ENCODE results near the gene CELF4. TPM values are rescaled to one million over a fixed set of nuclear protein-coding genes. Genes with fewer than 3 reads are reported as not detected.

The CELF4 gene
- polyA plus RNA-seq, 1 donor (not counting 4 experiments of a cell fraction or from before 2014, with no cell fraction given), result not detected

- Histone ChIP-seq H3K27ac (ENCODE audit: control insufficient read depth, insufficient read depth, low read length) (no peak overlapping the region), H3K4me2 (ENCODE audit: control insufficient read depth, extremely low read depth, insufficient read depth, low read depth, low read length) (no peak overlapping the region), H3K4me3 (ENCODE audit: control insufficient read depth in 2 of 3, extremely low read depth in 1 of 3, insufficient read depth in 2 of 3, low read depth in 1 of 3, low read length in 3 of 3) (no peak overlapping the region), H3K27me3 (ENCODE audit: control insufficient read depth, extremely low read depth, insufficient read depth, low read length) (peaks cover 34% of the 10 kb centered on the region), H3K9ac (ENCODE audit: control insufficient read depth, extremely low read depth, insufficient read depth, low read length) (no peak overlapping the region), H3K9me1 (ENCODE audit: control insufficient read depth, extremely low read depth, insufficient read depth, low read length) (no peaks in the 10 kb centered on the region), H3K36me3 (ENCODE audit: control insufficient read depth in 2 of 2, extremely low read depth in 1 of 2, insufficient read depth in 2 of 2, low read length in 2 of 2) (no peaks in the 10 kb centered on the region), H3K4me1 (ENCODE audit: control insufficient read depth, extremely low read depth, insufficient read depth, low read length) (no peaks in the 10 kb centered on the region), H3K79me2 (ENCODE audit: control insufficient read depth, insufficient read depth, low read length) (no peaks in the 10 kb centered on the region), H3K9me3 (ENCODE audit: control insufficient read depth, low read depth, low read length) (no peaks in the 10 kb centered on the region), H2AFZ (ENCODE audit: control insufficient read depth, low read length) (no peak overlapping the region), H4K20me1 (ENCODE audit: control insufficient read depth, extremely low read depth, insufficient read depth, low read length) (no peaks in the 10 kb centered on the region)
- TF ChIP-seq EZH2 (IDR thresholded peaks at IDR 0.05; ENCODE audit: low read length), result no peak
- TF ChIP-seq, protein P1, sequence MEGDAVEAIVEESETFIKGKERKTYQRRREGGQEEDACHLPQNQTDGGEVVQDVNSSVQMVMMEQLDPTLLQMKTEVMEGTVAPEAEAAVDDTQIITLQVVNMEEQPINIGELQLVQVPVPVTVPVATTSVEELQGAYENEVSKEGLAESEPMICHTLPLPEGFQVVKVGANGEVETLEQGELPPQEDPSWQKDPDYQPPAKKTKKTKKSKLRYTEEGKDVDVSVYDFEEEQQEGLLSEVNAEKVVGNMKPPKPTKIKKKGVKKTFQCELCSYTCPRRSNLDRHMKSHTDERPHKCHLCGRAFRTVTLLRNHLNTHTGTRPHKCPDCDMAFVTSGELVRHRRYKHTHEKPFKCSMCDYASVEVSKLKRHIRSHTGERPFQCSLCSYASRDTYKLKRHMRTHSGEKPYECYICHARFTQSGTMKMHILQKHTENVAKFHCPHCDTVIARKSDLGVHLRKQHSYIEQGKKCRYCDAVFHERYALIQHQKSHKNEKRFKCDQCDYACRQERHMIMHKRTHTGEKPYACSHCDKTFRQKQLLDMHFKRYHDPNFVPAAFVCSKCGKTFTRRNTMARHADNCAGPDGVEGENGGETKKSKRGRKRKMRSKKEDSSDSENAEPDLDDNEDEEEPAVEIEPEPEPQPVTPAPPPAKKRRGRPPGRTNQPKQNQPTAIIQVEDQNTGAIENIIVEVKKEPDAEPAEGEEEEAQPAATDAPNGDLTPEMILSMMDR (optimal IDR thresholded peaks at IDR 0.05 in 1 of 3, IDR thresholded peaks at IDR 0.05 in 1 of 3, conservative IDR thresholded peaks at IDR 0.05 in 1 of 3; ENCODE audit: extremely low read depth in 1 of 3, insufficient read depth in 2 of 3, low read length in 3 of 3), result no peak
- no peak for FAIRE-seq
- dilution Hi-C loops (cut with MboI; ENCODE audit: extremely low pct_ligation_motif_present, low sequenced_read_pairs), result no loop called here
- DNase-seq (ENCODE audit: low read depth, low spot score), result no peak
These were observed 313.3 kb downstream of the CELF4 start for GRCh38 chr18:37252342-37252741.

DNA sequence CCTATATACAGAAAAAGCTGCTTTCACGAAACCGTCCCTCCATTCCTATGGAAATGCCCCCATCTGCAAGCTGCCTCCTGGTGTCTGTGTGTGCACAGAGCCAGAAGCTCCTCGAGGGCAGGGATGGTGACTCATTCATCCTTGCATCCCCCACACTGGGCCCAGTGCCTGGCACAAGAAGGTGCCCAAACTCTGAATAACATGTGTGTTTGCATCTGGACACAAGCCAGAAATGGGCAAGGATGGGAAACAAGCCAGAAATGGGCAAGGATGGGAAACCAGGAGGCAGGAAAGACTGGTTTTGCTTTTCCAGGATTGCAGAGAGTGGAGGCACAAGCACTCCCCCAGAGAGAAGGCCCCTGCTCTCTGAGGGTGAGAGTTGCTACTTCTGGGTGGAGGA is 313.9 kb downstream of the CELF4 start:
- dilution Hi-C loops (cut with MboI; ENCODE audit: extremely low pct_ligation_motif_present, low sequenced_read_pairs), result no loop called here
- H3K9me1 ChIP-seq (ENCODE audit: control insufficient read depth, extremely low read depth, insufficient read depth, low read length), result no peaks in the 10 kb centered on the region
- H3K79me2 ChIP-seq (ENCODE audit: control insufficient read depth, insufficient read depth, low read length), result no peaks in the 10 kb centered on the region
- H3K4me1 ChIP-seq (ENCODE audit: control insufficient read depth, extremely low read depth, insufficient read depth, low read length), result no peaks in the 10 kb centered on the region
- no peak overlapping the region for H3K4me3 ChIP-seq (ENCODE audit: control insufficient read depth in 2 of 3, extremely low read depth in 1 of 3, insufficient read depth in 2 of 3, low read depth in 1 of 3, low read length in 3 of 3)
- H3K27me3 ChIP-seq (ENCODE audit: control insufficient read depth, extremely low read depth, insufficient read depth, low read length), result peaks cover 30% of the 10 kb centered on the region
- H3K27ac ChIP-seq (ENCODE audit: control insufficient read depth, insufficient read depth, low read length), result no peak overlapping the region
- FAIRE-seq (no peak), DNase-seq (ENCODE audit: low read depth, low spot score) (peak; percentile 23)
- no peaks in the 10 kb centered on the region for H3K36me3 ChIP-seq (ENCODE audit: control insufficient read depth in 2 of 2, extremely low read depth in 1 of 2, insufficient read depth in 2 of 2, low read length in 2 of 2)
- H2AFZ ChIP-seq (ENCODE audit: control insufficient read depth, low read length), result no peak overlapping the region
- H3K9me3 ChIP-seq (ENCODE audit: control insufficient read depth, low read depth, low read length), result no peaks in the 10 kb centered on the region
- H4K20me1 ChIP-seq (ENCODE audit: control insufficient read depth, extremely low read depth, insufficient read depth, low read length), result no peaks in the 10 kb centered on the region
- H3K9ac ChIP-seq (ENCODE audit: control insufficient read depth, extremely low read depth, insufficient read depth, low read length), result no peak overlapping the region
- no peak overlapping the region for H3K4me2 ChIP-seq (ENCODE audit: control insufficient read depth, extremely low read depth, insufficient read depth, low read depth, low read length)
- TF ChIP-seq, protein P1 (optimal IDR thresholded peaks at IDR 0.05 in 1 of 3, IDR thresholded peaks at IDR 0.05 in 1 of 3, conservative IDR thresholded peaks at IDR 0.05 in 1 of 3; ENCODE audit: extremely low read depth in 1 of 3, insufficient read depth in 2 of 3, low read length in 3 of 3), result no peak
- no peak for TF ChIP-seq EZH2 (IDR thresholded peaks at IDR 0.05; ENCODE audit: low read length)

Measured in keratinocyte (primary cell).